Adipocyte (in vitro differentiated cells): Measurements from ENCODE around the gene TMSB4X.
"Not testable (repeated sequence)": the region's sequence is repeated elsewhere in the genome, so short reads cannot be mapped to it uniquely, and the experiment has no call there.

Experiments
- DNase-seq: peaks from one replicate; pipeline ENCODE4 v3.0.0-alpha.2; 2015; ENCODE audit warnings: low read depth
- H3K27me3 ChIP-seq: replicated peaks from 2 replicates; pipeline ENCODE4 v1.7.0; 2013; ENCODE audit warnings: mild to moderate bottlenecking, low read length, moderate library complexity; ENCODE audit not compliant: control insufficient read depth, insufficient read depth
- H3K36me3 ChIP-seq: 2 replicates; pipeline ENCODE4 v1.7.0; 2013; ENCODE audit warnings: low read length, mild to moderate bottlenecking, moderate library complexity; ENCODE audit not compliant: control insufficient read depth, insufficient read depth, severe bottlenecking
- H3K4me1 ChIP-seq: 2 replicates; pipeline ENCODE4 v1.7.0; 2013; ENCODE audit warnings: mild to moderate bottlenecking, low read length, moderate library complexity; ENCODE audit not compliant: control insufficient read depth, insufficient read depth
- H3K4me3 ChIP-seq: 2 replicates; pipeline ENCODE4 v1.7.0; 2013; ENCODE audit warnings: mild to moderate bottlenecking, low read length, moderate library complexity
- H3K9ac ChIP-seq: 2 replicates; pipeline ENCODE4 v1.7.0; 2013; ENCODE audit warnings: mild to moderate bottlenecking, low read length, moderate library complexity
- H3K9me3 ChIP-seq: 2 replicates; pipeline ENCODE4 v1.7.0; 2013; ENCODE audit warnings: mild to moderate bottlenecking, low read length, moderate library complexity; ENCODE audit not compliant: control insufficient read depth

Gene TMSB4X

DNA sequence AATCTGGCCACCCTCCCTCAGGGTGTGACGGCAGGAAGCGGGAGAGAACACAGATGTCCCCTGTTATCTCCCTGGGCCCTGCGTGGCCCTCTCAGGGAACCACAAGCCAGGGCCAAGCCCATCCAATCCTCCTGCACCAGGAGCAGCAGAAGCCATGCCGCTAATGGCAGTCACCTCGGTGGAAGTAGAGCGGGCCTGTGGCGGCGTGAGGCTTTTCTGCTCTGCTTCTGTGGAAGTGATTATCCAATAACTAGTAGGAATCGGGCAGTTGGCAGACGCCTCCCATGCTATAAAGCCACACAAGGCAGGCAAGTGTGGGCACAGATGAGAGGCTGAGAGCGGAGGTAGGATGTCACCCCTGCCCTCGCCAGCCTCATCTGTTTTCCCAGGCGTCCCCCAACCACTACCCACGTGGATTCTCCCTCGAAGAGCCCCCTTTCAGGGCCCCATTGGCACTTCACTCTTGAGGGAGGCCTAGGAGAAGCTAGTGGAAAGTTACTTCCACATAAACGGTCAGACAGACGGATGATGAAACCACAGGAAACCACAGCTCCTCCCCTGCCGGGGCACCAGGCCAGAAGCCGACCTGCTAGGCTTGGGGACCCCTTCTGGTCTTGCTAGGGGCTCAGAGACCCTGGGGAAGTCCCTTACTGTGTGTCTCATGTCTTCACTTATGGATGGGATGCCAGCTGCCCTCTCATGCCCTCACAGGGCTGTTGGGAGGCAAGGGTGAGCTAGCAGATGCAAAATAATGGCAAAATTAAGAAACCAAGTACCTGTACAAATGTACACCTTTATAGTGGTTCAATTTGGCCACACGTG, 18.8 kb upstream of the TMSB4X start:
- peaks cover 14% of the 10 kb centered on the region for H3K4me1 ChIP-seq
- H3K27me3 ChIP-seq: no peaks in the 10 kb centered on the region
- H3K9me3 ChIP-seq: no peaks in the 10 kb centered on the region
- DNase-seq: peak; percentile 92
- no peaks in the 10 kb centered on the region for H3K36me3 ChIP-seq
- H3K4me3 ChIP-seq: no peak overlapping the region
- peak overlapping the region; percentile 21 for H3K9ac ChIP-seq

DNA sequence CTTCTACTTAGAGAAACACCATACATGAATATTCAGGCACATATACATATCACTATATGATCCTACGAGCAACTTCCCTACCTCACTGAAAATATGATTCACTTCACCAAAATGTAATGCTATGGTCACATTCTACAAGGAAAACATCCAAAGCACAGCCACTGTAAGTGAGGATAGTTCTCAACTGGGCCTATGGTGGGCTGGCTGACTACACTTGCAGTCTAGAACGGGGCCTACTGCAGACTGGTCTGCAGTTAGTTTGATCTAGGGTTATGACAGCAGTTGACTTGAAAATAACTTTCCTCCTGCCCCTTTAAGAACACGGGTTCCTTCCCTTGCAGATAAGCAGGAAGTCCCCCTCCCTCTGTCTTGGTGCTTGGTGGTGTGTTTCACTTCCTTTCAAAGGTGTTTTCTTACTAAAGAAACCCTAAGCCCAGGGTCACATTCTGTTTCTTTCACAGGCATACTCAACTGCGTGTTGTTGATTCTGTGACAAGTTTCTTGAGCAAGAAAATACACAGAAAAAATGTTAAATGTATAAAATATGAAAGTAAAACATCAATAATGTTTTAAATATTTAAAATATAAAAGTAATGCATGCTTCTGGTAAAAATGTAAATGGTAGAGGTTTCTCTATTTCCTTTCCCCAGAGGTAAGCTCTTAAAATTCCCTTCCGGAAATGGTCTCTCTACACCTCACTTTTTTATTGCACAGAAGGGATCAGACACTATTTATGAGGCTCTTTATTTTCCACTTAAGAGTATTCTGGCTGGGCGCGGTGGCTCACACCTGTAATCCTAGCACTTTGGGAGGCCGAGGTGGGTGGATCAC, 18.0 kb upstream of the TMSB4X start:
- peak; percentile 52 for DNase-seq
- H3K36me3 ChIP-seq: no peaks in the 10 kb centered on the region
- no peak overlapping the region for H3K4me3 ChIP-seq
- H3K9ac ChIP-seq: peak overlapping the region; percentile 32
- peaks cover 14% of the 10 kb centered on the region for H3K4me1 ChIP-seq
- H3K27me3 ChIP-seq: no peaks in the 10 kb centered on the region
- H3K9me3 ChIP-seq: no peaks in the 10 kb centered on the region

DNA sequence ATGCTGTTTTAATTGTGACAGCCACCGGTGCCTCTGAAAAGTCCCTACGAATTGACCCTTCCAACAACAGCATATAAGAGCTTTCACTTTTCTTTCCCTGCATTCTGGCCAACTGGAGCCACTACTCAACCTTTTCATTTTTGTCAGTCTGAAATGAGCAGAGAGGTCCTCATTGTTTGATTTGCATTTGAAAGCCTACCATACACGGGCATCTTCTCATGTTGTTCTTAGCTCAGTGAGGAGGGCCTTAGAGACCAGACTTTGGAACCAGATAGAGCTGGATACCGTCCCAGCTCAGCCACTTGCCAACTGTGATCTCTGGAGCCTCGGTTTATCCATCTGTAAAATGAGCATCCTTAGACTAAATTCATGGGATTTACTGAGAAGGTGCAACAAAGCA, 16.9 kb upstream of the TMSB4X start:
- Histone ChIP-seq H3K4me3 (no peak overlapping the region), H3K9me3 (no peaks in the 10 kb centered on the region)

DNA sequence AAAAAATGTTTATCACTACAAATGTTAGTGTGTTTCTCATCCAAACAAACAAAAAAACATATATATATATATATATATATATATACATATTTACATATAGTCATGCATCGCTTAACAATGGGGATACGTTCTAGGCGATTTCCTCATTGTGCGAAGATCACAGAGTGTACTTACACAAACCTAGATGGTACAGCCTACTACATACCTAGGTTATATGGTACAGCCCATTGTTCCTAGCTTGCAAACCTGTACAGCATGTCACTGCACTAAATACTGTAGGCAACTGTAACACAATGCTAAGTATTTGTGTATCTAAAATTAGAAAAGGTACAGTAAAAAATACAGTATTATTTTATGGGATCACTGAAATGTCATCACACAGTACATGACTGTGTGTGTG, 16.4 kb upstream of the TMSB4X start:
- no peak overlapping the region for H3K4me3 ChIP-seq
- H3K27me3 ChIP-seq: no peaks in the 10 kb centered on the region
- peaks cover 14% of the 10 kb centered on the region for H3K4me1 ChIP-seq
- no peaks in the 10 kb centered on the region for H3K36me3 ChIP-seq
- DNase-seq: no peak
- no peaks in the 10 kb centered on the region for H3K9me3 ChIP-seq
- no peak overlapping the region for H3K9ac ChIP-seq

More for the DNA sequence above, 16.9 kb upstream of the TMSB4X start:
- DNase-seq: no peak
- H3K9ac ChIP-seq: no peak overlapping the region
- peaks cover 14% of the 10 kb centered on the region for H3K4me1 ChIP-seq
- H3K36me3 ChIP-seq: no peaks in the 10 kb centered on the region
- H3K27me3 ChIP-seq: no peaks in the 10 kb centered on the region

DNA sequence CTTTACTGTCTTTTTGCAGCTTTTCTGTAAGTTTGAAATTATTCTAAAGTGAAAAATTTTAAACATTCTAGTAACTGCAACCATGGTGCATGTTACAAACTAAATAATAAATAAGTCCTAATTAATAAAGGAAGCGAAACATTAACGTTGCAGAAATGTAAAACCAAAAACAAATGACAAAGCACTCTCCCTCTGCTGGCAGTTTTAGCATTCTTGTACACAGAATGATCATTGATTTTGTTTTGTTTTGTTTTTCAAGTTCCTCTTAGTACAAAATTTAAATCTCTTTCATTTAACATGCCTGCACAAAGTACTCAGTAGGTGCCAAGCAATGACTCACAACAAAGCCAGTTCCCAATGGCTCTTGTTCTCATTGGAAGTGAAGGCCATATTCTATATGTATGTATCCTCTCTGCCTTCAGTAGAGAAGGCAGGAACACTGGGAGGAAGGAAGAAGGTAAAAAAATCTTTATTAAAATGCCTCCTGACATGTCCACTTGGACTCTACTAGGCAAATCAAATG, 13.7 kb upstream of the TMSB4X start:
- DNase-seq: no peak
- Histone ChIP-seq H3K36me3 (no peaks in the 10 kb centered on the region), H3K4me1 (peaks cover 7% of the 10 kb centered on the region), H3K9me3 (no peaks in the 10 kb centered on the region), H3K9ac (no peak overlapping the region), H3K4me3 (no peak overlapping the region), H3K27me3 (no peaks in the 10 kb centered on the region)

DNA sequence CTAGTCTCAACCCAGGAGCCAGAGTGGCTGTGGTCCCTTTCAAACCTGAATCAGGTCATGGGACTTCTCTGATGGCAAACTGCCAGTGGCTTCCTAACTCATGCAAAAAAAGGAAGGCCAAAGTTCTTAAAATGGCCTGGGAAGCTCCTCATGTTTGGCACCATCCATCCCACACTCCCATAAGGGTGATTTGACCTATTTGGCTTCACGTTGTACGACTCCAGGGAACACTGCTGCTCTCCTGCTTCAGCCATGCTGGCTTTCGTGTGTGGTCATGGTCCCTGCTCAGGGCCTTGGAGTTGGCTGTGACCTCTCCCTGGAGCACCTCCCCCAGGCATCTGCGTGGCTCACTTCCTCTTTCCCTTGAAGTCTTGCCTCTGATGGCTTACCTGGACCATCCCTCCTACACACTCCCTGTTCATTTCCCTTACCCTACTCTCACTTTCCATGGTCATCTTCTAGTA, 12.8 kb upstream of the TMSB4X start:
- Histone ChIP-seq H3K4me1 (no peaks in the 10 kb centered on the region), H3K36me3 (no peaks in the 10 kb centered on the region), H3K4me3 (no peak overlapping the region), H3K27me3 (no peaks in the 10 kb centered on the region), H3K9ac (no peak overlapping the region), H3K9me3 (no peaks in the 10 kb centered on the region)
- DNase-seq: no peak

DNA sequence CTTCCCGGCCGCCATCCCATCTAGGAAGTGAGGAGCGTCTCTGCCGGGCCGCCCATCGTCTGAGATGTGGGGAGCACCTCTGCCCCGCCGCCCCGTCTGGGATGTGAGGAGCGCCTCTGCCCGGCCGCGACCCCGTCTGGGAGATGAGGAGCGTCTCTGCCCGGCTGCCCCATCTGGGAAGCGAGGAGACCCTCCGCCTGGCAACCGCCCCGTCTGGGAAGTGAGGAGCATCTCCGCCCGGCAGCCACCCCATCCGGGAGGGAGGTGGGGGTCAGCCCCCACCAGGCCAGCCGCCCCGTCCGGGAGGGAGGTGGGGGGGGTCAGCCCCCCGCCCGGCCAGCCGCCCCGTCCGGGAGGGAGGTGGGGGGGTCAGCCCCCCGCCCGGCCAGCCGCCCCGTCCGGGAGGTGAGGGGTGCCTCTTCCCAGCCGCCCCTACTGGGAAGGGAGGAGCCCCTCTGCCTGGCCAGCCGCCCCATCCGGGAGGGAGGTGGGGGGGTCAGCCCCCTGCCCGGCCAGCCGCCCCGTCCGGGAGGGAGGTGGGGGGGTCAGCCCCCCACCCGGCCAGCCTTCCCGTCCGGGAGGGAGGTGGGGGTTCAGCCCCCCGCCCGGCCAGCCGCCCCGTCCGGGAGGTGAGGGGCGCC, 11.6 kb upstream of the TMSB4X start:
- not testable (repeated sequence) for H3K4me3 ChIP-seq, H3K9me3 ChIP-seq, H3K9ac ChIP-seq, H3K27me3 ChIP-seq, H3K4me1 ChIP-seq, DNase-seq, H3K36me3 ChIP-seq

DNA sequence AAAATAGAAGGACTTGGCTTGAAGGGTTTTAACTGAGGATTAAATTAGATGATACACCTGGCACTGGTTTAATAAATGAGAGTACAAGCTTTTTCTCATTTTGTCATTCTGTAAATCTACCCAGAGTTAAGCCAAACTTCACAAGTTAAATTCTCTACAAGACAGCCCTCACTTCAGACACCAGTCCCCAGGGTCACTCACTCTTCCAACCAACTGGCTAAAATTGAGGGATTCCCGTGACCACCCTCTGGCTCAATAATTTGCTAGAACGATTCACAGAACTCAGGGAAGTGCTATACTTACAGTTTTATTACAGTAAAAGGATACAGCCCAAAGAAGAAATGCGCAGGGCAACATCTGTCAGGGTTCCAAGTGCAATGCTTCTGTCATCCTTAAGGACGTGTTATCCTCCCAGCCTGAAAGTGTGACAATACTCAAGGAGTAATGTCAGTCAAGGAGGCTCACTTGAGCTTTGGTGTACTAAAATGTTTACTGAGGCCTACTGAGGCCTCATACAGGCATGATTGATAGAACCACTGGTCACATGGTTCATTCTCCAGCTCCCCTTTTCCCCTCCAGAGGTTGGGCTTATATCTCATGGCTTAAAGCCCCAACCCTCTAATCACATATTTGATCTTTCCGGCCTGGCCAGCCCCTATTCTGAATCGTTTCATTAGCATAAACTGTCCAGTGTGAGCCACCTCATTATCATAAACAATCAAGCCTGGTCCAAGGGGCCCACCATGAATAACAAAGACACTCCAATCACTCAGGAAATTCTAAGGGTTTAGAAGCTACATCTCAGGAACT, 9.6 kb upstream of the TMSB4X start:
- H3K4me3 ChIP-seq: no peak overlapping the region
- no peak for DNase-seq
- no peaks in the 10 kb centered on the region for H3K27me3 ChIP-seq
- no peak overlapping the region for H3K9ac ChIP-seq
- no peaks in the 10 kb centered on the region for H3K9me3 ChIP-seq
- peaks cover 1% of the 10 kb centered on the region for H3K4me1 ChIP-seq
- no peaks in the 10 kb centered on the region for H3K36me3 ChIP-seq

DNA sequence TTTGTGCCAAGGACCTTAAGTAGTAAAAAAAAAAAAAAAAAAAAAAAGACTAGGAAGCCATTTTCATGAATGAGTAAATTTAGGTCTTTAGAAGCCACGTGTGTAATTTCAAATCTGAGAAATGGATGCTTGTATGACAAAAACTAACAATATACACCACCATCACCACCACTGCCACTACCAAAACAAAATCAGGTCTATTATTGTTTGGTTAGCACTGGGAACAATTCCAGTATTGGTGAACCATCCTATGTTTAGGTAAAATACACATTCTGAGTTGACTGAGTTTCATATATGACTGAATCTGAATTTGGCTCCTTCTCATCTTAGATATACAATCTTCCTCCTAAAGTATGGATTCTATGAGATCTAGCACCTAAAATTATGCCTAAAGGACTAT, 8.8 kb upstream of the TMSB4X start:
- no peak for DNase-seq
- Histone ChIP-seq H3K27me3 (no peaks in the 10 kb centered on the region), H3K4me1 (peaks cover 8% of the 10 kb centered on the region), H3K9ac (no peak overlapping the region), H3K36me3 (no peaks in the 10 kb centered on the region), H3K9me3 (no peaks in the 10 kb centered on the region), H3K4me3 (no peak overlapping the region)

DNA sequence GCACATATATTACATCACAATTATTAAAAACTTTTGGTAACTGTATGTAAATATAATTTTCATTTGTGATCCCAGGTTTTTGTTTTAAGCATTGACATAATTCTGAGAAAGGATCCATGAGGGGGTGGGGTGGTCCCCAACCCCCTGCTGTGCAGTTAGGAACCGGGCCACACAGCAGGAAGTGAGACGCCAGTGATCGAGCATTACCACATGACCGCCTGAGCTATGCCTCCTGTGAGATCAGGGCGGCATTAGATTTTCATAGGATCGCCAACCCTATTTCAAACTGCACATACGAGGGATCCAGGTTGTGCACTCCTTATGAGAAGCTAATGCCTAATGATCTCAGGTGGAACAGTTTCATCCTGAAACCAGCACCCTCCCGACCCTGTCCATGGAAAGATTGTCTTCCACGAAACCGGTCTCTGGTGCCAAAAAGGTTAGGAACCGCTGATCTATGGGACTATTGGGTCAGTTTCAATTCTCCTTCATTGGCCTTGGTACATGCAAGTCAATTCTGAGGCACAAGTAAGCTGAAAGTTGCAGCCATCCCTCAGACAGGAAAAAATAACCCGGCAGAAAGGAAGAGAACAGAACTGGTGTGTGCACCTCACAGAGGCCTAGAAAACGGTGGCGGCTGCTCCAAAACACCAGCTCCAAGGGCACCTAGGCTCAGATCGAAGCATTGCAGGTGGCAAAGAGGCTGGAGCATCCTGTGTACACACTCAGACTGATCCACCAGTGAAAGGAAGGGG, 7.0 kb upstream of the TMSB4X start:
- Histone ChIP-seq H3K27me3 (no peaks in the 10 kb centered on the region), H3K9ac (no peak overlapping the region), H3K9me3 (no peaks in the 10 kb centered on the region), H3K36me3 (no peaks in the 10 kb centered on the region), H3K4me3 (no peak overlapping the region), H3K4me1 (peaks cover 16% of the 10 kb centered on the region)
- DNase-seq: no peak
